ENCODE measurements around the gene OSMR. TPM values are rescaled to one million over a fixed set of nuclear protein-coding genes. Genes with fewer than 3 reads are reported as not detected.
A peak's percentile ranks its signal among the peaks of the same experiment; 100 is the strongest.

Gene OSMR
- total and polyA plus RNA-seq, 9 of the 15 experiments (the other 6 are each of a cell fraction or from before 2014, with no cell fraction given), result 0.18 to 1.7 (median 0.94) TPM

GRCh38 chr5:38944282-38944681, 98.5 kb downstream of the OSMR start:
- BruUV-seq (replicated peaks), result no TSS peak
- H3K9me3 ChIP-seq (replicated peaks; ENCODE audit: control insufficient read depth, insufficient read depth, low read depth, low read length), result no peaks in the 10 kb centered on the region
- H3K4me1 ChIP-seq (replicated peaks in 1 of 2; ENCODE audit: control insufficient read depth in 2 of 2, insufficient read depth in 2 of 2, low read length in 2 of 2), result no peaks in the 10 kb centered on the region
- no peak overlapping the region for H3K4me3 ChIP-seq
- H3K36me3 ChIP-seq (ENCODE audit: control insufficient read depth, insufficient read depth, low read length), result peaks cover 75% of the 10 kb centered on the region
- no peak overlapping the region for H2AFZ ChIP-seq (ENCODE audit: low read depth, low read length)
- in situ Hi-C loops (cut with MboI) (no loop called here), intact Hi-C loops (cut with micrococcal nuclease) (loop anchor here (10.0 kb wide), 1 partner anchor 141 kb away; no protein-coding TSS in a partner anchor)
- no peak for ATAC-seq
- TF ChIP-seq HIVEP1 (CRISPR knock-in tag; IDR thresholded peaks at IDR 0.05), result no peak
- TF ChIP-seq ZNF449 (CRISPR knock-in tag; IDR thresholded peaks at IDR 0.05), result 0 out of 2 replicates have a peak, but pooled peaks have one; percentile 11
- no peak for TF ChIP-seq RBBP5 (IDR thresholded peaks at IDR 0.05; ENCODE audit: borderline replicate concordance, insufficient read depth, low read length, poor library complexity, severe bottlenecking)
- no peak for DNase-seq (ENCODE audit: extremely low read depth in 1 of 4, low spot score in 3 of 4)
- WGBS (ENCODE audit: insufficient coverage, low coverage, missing lambda C conversion rate), result 93% methylated on average over 4 of the region's 4 CpGs
- CTCF ChIA-PET (ENCODE audit: low intra/inter-chr PET ratio), result no interaction called here
- H3K27ac ChIP-seq (ENCODE audit: extremely low read depth, low read depth, low read length), result no peak overlapping the region
- no peak overlapping the region for H3K9ac ChIP-seq (ENCODE audit: insufficient read depth in 1 of 2, low read depth in 2 of 2, low read length in 2 of 2)
- no peaks in the 10 kb centered on the region for H3K27me3 ChIP-seq (ENCODE audit: control insufficient read depth in 2 of 2, insufficient read depth in 2 of 2, low read length in 2 of 2)
- no peak for FAIRE-seq
- POLR2A ChIA-PET, result no interaction called here
- no peaks in the 10 kb centered on the region for H3K9me1 ChIP-seq (ENCODE audit: control insufficient read depth, insufficient read depth, low read length)
- no peak overlapping the region for H3K4me2 ChIP-seq (ENCODE audit: insufficient read depth, low read length)
- no peaks in the 10 kb centered on the region for H3K79me2 ChIP-seq (ENCODE audit: control insufficient read depth, insufficient read depth, low read length)
- H4K20me1 ChIP-seq (replicated peaks; ENCODE audit: control insufficient read depth, insufficient read depth, low read length), result no peaks in the 10 kb centered on the region

DNA sequence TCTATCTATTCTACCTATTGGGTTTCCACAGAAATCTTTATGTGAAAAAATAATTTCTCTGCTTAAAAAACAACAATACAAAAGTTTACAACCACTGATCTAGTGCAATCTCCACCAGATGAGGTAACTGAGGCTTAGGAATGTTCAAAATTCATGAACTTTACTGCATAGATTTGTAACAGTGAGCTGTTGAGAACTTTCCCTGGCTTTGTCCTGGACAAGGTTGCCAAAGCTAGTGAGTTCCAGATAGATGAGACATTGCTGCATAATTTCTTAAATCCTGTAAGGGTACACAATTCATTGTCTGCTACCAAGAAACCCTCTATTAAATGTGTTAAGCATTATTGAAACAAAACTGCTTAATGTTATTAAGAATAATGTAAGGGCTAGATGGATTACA, 102.7 kb downstream of the OSMR start:
- H3K36me3 ChIP-seq (ENCODE audit: control insufficient read depth, insufficient read depth, low read length), result peaks cover 86% of the 10 kb centered on the region
- H4K20me1 ChIP-seq (replicated peaks; ENCODE audit: control insufficient read depth, insufficient read depth, low read length), result no peaks in the 10 kb centered on the region; the same call in 1 of the 2 replicates
- no peak overlapping the region for H3K27ac ChIP-seq (ENCODE audit: extremely low read depth, low read depth, low read length)
- in situ Hi-C loops (cut with MboI), result no loop called here
- no peak for ATAC-seq
- H3K4me3 ChIP-seq, result no peak overlapping the region
- CTCF ChIA-PET (ENCODE audit: low intra/inter-chr PET ratio), result no interaction called here
- no TSS peak for BruUV-seq (replicated peaks)
- no peak for FAIRE-seq
- no peaks in the 10 kb centered on the region for H3K4me1 ChIP-seq (replicated peaks in 1 of 2; ENCODE audit: control insufficient read depth in 2 of 2, insufficient read depth in 2 of 2, low read length in 2 of 2)
- POLR2A ChIA-PET, result interaction anchor here (0.6 to 2.3 kb wide), 4 partner anchors 13 to 285 kb away, joined by 3 to 10 read pairs (median 4); no protein-coding TSS in a partner anchor
- no peak overlapping the region for H3K4me2 ChIP-seq (ENCODE audit: insufficient read depth, low read length)
- H3K27me3 ChIP-seq (ENCODE audit: control insufficient read depth in 2 of 2, insufficient read depth in 2 of 2, low read length in 2 of 2), result no peaks in the 10 kb centered on the region
- no peak for DNase-seq (ENCODE audit: extremely low read depth in 1 of 4, low spot score in 3 of 4)
- intact Hi-C loops (cut with micrococcal nuclease), result loop anchor here (10.0 kb wide), 1 partner anchor 136 kb away; no protein-coding TSS in a partner anchor
- H3K9ac ChIP-seq (ENCODE audit: insufficient read depth in 1 of 2, low read depth in 2 of 2, low read length in 2 of 2), result no peak overlapping the region
- H3K9me1 ChIP-seq (ENCODE audit: control insufficient read depth, insufficient read depth, low read length), result no peaks in the 10 kb centered on the region
- H3K79me2 ChIP-seq (ENCODE audit: control insufficient read depth, insufficient read depth, low read length), result no peaks in the 10 kb centered on the region
- H3K9me3 ChIP-seq (replicated peaks; ENCODE audit: control insufficient read depth, insufficient read depth, low read depth, low read length), result no peaks in the 10 kb centered on the region
- no peak overlapping the region for H2AFZ ChIP-seq (ENCODE audit: low read depth, low read length)
- TF ChIP-seq GMEB1 (CRISPR knock-in tag; IDR thresholded peaks at IDR 0.05), result no peak
- TF ChIP-seq EP400 (IDR thresholded peaks at IDR 0.05), result no peak
- no peak for TF ChIP-seq BHLHE40 (IDR thresholded peaks at IDR 0.05; ENCODE audit: low read length)
- TF ChIP-seq MBD1 (CRISPR knock-in tag; IDR thresholded peaks at IDR 0.05), result no peak
- no peak for TF ChIP-seq KDM2B (CRISPR knock-in tag; IDR thresholded peaks at IDR 0.05)
- no peak for TF ChIP-seq MITF (IDR thresholded peaks at IDR 0.05)
- TF ChIP-seq POLR2H (tag; IDR thresholded peaks at IDR 0.05; ENCODE audit: low read depth), result no peak
